SK-N-DZ (cell line): ENCODE data around the gene TRAPPC3L. TPM values are rescaled to one million over a fixed set of nuclear protein-coding genes. Genes with fewer than 3 reads are reported as not detected.

Source experiments
- DNase-seq: peaks from one replicate; pipeline ENCODE4 v3.0.0-alpha.2; 2015; ENCODE audit warnings: low spot score
- polyA plus RNA-seq, 2 experiments: library from polyadenylated mRNA; depleted of rRNA; stranded (reverse); fragments of >200 nt; gene quantifications; 2 replicates each; pipeline ENCODE4 v1.2.3, GENCODE V29; 2014

TRAPPC3L gene
- polyA plus RNA-seq (2014; cell fraction: cytosol; rRNA removed): not detected in 2 replicates
- polyA plus RNA-seq (2014; cell fraction: nucleus; rRNA removed): 0.09 and 1.2 TPM in 2 replicates

DNA sequence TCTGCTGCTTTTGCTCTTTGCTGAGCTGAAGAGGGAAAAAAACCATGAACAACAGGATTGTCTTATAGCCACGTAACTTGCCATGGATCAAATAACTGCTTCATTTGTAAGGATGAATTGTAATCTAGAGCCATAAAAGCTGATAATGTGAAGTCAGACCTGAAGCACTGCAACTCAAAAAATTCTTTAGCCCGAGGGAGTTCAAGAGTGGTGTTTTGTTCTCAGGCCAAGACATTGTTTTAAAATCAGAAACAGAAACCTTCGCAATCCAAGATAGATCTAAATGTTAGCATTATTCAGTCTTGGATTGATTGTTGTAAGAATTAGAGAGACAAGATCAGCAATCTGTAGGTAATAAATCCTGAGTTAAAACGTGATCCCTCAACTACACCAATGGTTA lies at the start of gene TRAPPC3L:
Gene TRAPPC3L (minus strand): TSS at position 34 of the 400 bp plus-strand sequence. CDS start 170 bp downstream, outside the sequence.
- no peak for DNase-seq

DNA sequence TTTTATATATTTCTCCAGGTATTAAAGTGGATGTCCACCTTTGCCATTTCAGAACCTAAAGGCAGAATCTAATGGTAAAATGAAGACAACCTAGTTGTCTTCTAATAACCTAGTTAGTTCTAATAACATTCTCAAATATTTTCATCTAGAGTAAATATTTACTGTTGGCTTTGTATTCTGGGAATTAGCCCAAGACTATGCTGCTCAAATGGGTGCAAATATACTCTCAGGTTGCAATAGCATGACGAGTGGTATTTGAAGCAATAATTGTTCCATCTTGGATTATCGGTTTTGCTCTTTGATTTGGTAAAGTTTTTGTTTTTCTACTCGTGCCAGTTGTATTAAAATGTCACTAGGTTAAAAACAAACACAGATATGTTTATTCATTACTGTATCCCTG lies 49.8 kb upstream of the TRAPPC3L start:
- no peak for DNase-seq

DNA sequence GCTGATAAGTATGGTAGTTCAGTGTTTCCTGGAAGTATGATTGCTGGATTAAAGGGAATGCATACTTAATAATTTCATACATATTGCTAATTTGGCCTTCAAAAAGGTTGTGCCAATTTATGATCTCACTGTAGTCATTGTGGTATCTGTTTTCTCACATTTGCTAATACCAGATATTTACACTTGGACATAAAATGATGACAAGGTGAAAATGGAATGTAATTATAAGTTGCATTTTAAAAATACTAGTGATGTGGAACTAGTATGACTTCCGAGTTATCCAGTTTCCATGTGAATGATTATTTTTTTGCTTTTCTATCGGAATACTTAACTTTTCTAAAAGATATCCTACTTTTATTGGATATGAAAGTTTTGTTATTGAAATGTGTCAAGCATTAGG lies 41.3 kb upstream of the TRAPPC3L start:
- no peak for DNase-seq

DNA sequence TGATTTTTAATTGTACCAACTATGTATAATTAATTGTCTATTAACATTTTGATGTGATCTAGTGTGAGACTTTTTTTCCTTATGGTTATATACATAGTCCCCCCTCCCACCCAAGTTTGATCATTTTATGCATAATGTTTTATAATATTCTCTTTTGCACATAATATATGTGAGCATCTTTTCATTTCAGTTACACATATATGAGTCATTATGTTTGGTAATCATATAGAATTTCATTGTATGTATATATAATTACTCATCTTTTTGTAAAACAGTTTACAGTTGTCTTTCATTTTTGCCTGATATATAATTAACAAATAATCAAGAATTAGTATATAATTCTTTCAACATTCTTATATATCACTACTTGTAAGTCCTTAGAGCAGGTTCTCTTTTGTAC lies 40.8 kb upstream of the TRAPPC3L start:
- no peak for DNase-seq

DNA sequence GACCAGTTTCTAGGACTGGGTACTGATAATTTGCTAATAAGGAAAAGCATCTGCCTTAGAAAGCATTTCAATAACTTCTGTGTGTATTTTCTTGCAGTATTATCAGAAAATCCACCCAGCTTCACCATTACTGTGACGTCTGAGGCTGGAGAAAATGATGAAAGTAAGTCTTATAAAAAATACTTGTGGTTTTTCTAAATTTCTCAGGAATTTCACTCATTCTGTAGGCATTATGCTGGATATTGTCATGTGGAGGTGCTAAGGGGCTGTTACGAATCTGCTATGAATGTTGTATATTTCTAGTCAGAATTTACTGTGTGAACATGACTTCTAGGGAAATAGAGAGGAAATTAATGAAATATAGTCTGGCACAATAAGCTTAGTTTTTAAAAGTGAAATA lies 34.7 kb upstream of the TRAPPC3L start:
- DNase-seq: no peak

DNA sequence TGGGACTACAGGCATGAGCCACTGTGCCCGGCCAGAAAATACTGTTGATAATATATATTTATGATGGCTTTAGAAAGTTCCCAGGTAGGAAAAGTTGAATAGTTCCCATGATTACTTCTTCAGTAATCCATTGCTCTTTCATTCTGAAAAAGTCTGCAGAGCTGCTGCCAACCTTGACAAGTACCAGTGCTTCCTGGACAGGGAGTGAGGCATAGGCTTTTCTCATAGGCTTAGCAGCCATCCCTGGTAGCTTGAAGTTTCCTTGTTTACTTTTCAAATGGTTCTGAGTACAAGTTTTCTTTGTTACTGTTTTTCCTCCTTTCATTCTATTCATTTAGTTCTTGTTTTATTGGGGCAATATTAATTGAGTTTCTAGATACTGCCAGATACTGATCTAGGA lies 33.7 kb upstream of the TRAPPC3L start:
- no peak for DNase-seq

DNA sequence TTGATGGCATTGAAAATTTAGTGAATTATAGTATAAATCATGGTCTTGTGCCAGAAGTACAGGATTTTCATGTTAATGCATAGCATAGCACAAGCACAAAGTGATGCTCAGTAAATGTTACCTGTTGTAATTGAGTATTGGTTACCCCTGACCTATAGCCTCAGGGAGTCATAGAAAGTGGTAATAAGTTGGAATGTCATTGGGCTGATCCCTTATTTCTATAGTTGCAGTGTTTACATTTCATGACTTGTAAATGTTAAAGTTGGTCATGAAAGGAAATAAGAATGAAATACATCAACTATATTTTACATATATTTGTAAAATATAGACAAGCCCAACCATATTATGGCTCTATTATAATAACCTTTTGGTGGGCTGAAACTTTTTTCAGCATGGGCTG lies 32.9 kb upstream of the TRAPPC3L start:
- no peak for DNase-seq

DNA sequence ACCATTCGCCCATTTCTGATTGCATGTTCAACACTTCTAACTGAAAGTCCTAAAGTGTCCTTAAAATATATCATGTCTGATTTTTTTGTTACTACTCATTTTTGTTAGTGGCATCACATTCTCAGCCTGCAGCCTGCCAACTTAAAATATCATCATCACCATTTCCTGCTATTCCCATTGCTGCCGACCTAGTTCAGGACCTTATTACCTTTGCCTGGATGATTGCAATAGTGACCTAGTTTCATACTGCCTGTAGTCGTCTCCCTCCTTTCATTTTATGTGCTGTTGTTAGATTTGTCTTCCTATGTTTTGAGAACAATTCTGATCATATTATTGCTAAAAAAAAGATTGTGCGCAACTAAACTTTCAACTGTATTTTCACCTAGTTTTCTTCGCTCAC lies 32.0 kb upstream of the TRAPPC3L start:
- no peak for DNase-seq

DNA sequence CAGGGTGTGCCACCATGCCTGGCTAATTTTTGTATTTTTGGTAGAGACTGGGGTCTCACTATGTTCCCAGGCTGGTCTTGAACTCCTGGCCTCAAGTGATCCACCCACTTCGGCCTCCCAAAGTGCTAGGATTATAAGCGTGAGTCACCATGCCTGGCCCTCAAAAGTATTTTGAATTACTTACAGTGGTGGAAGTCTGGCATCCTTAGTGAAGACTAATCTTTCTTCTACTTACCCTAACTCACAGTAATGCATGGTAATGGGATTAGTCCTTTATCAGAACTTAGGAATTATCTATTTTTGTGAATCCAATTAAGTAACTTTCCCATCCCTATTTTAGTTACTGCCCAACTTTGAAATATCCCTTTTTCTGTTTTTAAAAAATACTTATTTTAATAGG lies 29.7 kb upstream of the TRAPPC3L start:
- DNase-seq: no peak

DNA sequence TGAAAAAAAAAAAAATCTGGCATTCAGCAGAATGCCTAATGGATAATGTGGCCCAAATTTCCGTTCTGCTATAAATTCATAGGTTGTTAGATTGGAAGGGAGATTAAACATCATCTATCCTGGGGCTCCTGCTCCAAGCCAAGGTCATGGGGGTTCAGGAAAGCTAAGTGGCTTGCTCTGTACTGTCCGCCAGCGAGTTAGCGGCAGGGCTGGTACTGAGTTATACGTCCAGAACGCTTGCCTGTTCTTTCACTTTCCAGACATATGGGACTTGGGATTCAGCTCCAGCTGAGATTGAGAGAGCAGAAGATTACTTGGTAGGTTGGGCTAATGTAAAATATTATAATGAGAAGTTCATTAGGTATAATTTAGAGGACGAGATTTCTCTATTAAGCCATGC lies 26.7 kb upstream of the TRAPPC3L start:
- DNase-seq: peak; percentile 38

DNA sequence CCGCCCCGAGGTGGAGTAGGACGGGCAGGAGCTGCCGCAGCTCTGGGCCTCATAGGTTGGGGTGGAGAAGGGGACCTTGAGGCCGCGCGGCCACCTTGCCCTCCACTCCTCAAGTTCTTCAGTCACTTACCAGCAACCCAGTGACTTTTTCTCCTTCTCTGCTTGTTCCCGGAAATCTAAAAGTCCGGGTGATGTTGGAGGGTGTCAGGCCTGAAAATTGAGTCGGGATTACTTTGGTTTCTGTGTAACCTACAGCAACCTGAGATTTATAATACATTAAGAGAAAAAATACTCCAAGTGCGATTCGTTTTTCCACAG lies 26.2 kb upstream of the TRAPPC3L start:
- DNase-seq: no peak

DNA sequence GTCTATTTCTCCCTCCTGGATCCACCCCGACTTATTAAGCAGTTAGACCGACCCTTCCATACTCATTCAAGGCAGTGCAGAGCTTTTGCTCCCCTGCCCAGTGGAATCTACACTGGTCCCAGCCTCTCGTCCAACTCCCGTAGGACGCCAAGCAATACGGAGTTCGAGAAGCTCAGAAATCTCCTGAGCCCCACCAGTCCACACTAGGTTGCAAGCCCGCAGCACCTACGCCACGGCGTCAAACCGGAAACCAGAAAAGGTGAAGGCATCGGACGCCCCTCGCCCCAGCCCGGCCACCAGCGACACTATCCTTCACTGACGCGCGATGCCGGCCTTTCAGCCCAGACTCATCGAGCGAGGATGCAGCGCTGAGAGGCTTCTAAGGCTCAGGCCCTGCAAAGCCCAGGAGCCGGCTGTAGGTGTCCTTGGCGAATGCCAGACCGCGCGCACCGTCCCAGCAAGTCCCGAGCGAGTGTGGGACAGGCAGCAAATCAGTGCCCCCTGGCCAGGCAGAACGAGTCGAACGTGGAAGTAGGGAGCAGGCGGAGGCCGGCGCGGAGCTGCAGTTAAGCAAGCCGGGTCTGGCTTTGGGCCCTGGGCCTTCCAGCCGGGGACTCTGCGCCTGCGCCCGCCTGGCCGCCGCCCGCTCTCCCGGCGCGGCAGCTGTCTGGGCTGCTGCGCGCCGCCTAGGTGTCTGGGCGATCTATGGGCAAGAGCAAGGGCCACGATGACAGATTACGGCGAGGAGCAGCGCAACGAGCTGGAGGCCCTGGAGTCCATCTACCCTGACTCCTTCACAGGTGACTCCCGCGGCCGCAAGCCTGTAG lies 25.6 kb upstream of the TRAPPC3L start, which contains the start of gene RWDD1:
Gene RWDD1 (plus strand): TSS at position 649 of the 827 bp plus-strand sequence. CDS start 79 bp downstream, at position 728.
- DNase-seq: peak; percentile 99

DNA sequence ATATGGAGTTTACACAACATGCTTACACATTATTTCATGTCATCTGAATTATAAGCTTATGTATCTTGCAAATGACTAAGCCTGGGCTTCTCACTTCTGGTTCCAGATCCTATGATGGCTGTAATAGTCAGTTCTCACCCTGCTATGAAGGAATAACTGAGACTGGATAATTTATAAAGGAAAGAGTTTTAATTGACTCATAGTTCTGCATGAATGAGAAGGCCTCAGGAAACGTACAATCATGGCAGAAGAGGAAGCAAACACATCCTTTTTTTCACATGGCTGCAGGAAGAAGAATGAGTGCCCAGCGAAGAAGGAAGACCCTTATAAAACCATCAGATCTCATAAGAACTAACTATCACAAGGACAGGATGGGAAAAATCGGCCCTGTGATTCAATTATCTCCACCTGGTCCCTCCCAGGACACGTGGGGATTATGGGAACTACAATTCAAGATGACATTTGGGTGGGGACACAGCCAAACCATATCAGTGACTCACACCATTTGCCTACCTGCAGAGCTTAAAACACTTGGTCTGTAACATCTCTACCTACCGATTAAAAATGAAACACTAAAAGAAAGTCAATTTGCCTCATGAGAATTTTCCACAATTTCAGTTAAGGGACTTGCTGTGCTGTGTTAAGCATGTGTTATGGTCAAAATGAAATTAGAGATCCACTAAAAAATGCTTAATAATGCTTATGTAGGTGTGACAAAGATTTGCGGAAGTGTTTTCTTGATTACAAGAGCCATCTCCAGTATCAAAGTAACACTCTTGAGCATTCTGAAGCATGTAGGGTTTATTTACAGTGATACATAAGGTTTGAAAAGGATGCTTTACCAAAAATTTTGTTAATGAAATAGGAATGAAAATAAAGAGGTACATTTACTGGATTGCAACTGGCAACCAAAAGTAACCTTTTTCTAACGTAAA lies 23.6 kb upstream of the TRAPPC3L start:
- no peak for DNase-seq

DNA sequence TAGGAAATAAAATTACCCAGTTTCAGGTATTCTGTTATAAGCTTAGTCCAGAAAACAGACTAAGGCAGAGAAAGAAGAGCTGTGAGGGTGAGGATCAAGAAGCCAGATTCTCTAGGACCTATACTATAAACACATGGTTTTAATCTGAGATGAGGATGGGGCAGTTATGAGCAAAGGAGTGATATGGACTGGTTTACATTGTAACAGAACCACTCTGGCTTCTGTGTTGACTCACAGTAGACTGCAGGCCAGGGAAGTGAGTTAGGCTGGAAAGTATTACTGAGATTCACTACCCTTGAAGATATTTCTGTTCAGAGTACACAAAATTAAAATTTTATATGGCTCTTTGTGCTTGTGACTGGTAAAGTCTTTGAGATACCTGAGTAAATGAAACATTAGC lies 22.6 kb upstream of the TRAPPC3L start:
- DNase-seq: no peak

DNA sequence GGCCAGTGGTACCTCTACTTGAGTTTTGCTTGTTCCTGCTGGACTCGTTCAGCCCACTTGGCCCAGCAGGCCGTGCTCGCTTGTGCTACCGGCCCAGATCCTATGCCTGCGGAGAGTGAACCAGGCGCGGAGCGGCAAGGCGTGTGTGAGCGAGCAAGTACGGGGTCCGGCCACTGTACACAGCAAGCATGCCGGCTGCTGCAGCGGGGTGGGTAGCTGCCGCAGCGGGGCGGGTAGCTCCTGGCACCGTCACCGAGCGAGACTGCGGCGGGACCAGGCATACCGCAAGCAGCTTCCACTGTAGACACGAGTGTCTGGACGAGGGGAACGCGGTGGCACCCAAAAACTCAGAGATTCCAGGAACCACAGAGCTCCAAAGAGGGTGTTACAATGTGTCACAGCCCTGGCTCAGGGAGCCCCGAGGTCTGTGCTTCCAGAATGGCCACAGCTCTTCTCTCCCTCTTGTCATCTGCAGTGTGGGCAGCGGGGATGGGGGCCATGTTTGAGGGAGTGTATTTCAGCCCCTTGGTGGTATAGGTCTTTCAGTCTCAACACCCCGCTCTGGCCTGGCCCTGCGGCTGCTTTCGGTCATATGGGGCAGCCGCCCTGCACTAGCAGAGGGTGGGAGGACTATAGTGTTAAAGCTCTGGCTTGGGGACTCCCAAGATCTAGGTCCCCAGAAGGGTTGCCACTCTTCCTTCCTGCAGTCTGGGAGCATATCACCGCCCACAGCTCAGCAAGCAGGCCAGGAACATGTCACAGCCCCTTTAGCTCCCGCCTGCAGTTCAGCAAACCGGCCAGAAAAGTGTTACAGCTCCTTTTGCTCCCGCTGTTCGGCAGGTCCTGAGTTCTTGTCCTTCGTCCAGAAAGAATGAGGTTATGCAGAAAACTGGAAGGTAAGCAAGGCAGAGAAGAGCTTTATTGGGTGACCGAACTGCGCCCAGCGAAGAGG lies 19.7 kb upstream of the TRAPPC3L start:
- no peak for DNase-seq

DNA sequence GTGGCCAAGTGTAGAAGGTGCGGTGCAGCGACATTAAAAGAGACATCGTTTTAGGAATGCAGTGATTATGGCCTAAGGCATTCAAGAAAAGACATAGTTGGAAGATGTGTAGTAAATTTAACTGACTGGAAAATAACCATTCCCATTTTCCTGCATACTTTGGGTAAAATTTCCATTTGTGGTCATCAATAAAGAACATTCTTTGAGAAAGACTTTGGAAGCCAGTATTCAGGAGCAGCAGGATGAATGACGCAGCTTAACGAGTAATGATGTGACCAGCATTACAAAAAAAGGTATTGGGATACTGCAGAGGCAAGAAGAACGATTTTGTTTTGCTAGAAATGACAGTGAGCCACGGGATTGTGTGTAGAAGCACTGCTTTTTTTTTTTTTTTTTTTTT lies 18.8 kb upstream of the TRAPPC3L start:
- no peak for DNase-seq

DNA sequence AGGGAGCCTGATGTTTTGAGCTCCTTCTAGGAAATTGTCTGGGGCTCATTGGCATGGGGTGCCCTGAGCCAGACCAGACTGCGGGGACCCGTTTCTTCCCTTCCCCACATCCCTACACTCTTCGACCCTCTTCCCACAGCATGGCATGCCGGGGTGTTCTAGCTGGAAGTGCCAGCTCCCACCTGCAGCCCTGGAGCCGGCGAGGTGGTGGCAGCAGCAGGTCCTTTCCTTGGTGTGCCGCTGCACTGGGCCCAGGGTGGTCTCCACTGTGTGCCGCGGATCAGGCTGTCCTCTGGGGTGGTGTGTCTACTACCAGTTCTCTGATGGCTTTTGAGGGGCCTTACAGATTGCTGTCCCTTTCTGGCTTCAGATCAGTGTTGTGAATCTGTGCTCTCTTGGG lies 18.3 kb upstream of the TRAPPC3L start:
- no peak for DNase-seq

DNA sequence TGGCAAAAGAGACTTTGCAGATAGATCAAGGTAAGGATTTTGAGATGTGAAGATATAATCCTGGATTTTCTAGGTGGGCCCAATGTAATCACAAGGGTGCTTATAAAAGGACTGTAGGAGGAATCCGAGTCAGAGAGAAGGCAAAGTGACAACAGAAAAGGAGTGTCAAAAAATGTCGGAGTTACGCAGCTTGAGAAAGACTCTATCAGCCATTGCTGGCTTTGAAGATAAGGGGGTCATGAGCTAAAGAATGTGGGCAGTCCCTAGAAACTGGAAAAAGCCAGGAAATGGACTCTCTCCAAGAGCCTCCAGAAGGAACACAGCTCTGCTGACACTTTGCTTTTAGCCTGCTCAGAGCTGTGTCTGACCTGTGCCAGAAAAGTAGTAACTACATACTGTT lies 17.1 kb upstream of the TRAPPC3L start:
- DNase-seq: no peak

DNA sequence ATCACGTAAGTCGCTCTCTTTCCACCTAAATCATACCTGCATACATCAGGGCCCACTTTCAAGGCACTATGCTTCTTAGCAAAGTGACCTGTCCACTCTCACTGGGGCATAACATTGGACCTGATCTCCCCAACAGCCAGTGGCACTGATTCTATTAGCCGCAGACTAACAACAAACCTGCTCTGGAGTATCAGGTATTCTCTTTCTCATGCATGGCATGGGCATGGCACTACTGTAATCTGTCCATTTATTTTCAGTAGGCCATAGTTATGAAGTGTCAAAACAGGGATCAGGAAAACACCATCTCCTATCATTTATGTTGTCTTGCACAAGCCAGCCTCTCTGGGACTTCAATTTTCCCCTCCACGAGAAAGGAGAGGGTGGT lies 16.5 kb upstream of the TRAPPC3L start:
- DNase-seq: no peak

DNA sequence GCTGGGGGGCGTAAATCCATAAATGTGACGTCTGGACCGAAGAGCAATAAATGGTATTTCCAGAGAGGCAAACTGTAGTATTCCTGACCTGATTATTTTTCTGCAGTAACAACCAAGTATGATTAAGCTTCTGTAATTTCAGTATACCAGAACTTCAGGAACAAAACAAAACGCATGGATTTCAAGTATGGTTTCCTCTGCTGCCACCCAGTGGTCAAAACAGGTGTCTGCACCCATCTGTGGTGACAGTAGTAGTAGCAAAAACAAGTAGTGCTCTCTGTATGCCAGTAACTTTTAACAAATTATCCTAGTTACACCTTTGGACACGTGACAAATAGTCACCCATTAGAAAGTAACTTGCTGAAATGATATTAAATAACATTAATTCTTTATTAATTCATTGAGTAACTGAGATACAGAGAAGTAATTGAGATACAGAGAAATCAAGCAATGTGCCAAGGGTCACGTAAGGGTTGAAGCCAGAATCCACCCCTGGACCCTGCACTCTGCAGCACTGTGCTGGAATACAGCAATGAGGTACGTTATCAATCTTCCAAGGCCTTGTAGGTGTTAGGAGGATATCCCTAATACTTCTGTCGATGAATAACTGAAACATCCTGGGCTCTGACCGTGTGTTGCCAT lies 16.0 kb upstream of the TRAPPC3L start:
- DNase-seq: peak; percentile 70

DNA sequence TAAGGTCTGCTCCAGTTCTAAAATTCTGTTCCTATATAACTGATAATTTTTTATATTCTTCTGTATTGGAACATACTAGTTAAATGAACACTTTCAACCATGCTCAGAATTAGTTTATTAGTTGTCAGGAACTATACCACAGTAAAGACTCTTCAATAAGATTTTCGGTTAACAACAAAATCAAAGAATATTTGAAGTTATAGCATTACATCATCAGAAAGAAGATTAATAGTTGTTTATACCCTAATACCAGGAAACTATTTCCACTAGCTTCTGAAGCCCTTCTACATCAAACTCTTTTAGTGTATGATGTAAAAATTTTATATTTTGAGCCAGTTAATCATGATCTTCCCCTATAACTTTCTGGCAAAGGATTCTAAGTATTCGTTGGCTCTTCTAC lies 14.6 kb upstream of the TRAPPC3L start:
- no peak for DNase-seq
